Measurements from ENCODE around the gene B4GALNT3.

Gene B4GALNT3

GRCh38 chr12:541676-542324 lies 82.1 kb downstream of the B4GALNT3 start:
- H3K27ac ChIP-seq (ENCODE audit: low read length): no peak overlapping the region
- peaks cover 0 to 6% of the 10 kb centered on the region in 2 donors for H3K4me1 ChIP-seq (ENCODE audit: control insufficient read depth in 1 of 2, insufficient read depth in 2 of 2, low read length in 2 of 2)
- H3K36me3 ChIP-seq (ENCODE audit: control insufficient read depth in 1 of 2, insufficient read depth in 2 of 2, low read length in 2 of 2): no peaks in the 10 kb centered on the region
- H3K4me3 ChIP-seq (ENCODE audit: low read depth in 1 of 2, low read length in 2 of 2): no peak overlapping the region
- H3K9me3 ChIP-seq (ENCODE audit: control insufficient read depth in 1 of 2, low read length in 2 of 2): no peaks in the 10 kb centered on the region
- H3K27me3 ChIP-seq (ENCODE audit: low read depth, low read length): no peaks in the 10 kb centered on the region

GRCh38 chr12:542395-543113 lies 82.8 kb downstream of the B4GALNT3 start:
- peaks cover 0 to 11% of the 10 kb centered on the region in 2 donors for H3K4me1 ChIP-seq (ENCODE audit: control insufficient read depth in 1 of 2, insufficient read depth in 2 of 2, low read length in 2 of 2)
- no peak overlapping the region for H3K27ac ChIP-seq (ENCODE audit: low read length)

GRCh38 chr12:543114-543451 lies 83.3 kb downstream of the B4GALNT3 start:
- Histone ChIP-seq H3K36me3 (ENCODE audit: control insufficient read depth in 1 of 2, insufficient read depth in 2 of 2, low read length in 2 of 2) (no peaks in the 10 kb centered on the region), H3K4me3 (ENCODE audit: low read depth in 1 of 2, low read length in 2 of 2) (no peak overlapping the region), H3K27me3 (ENCODE audit: low read depth, low read length) (no peaks in the 10 kb centered on the region), H3K9me3 (ENCODE audit: control insufficient read depth in 1 of 2, low read length in 2 of 2) (no peaks in the 10 kb centered on the region), H3K27ac (ENCODE audit: low read length) (no peak overlapping the region), H3K4me1 (ENCODE audit: control insufficient read depth in 1 of 2, insufficient read depth in 2 of 2, low read length in 2 of 2) (peaks cover 0 to 11% of the 10 kb centered on the region in 2 donors)

More at GRCh38 chr12:542395-543113, 82.8 kb downstream of the B4GALNT3 start:
- H3K4me3 ChIP-seq (ENCODE audit: low read depth in 1 of 2, low read length in 2 of 2): no peak overlapping the region
- no peaks in the 10 kb centered on the region for H3K27me3 ChIP-seq (ENCODE audit: low read depth, low read length)
- H3K9me3 ChIP-seq (ENCODE audit: control insufficient read depth in 1 of 2, low read length in 2 of 2): no peaks in the 10 kb centered on the region
- H3K36me3 ChIP-seq (ENCODE audit: control insufficient read depth in 1 of 2, insufficient read depth in 2 of 2, low read length in 2 of 2): no peaks in the 10 kb centered on the region

DNA sequence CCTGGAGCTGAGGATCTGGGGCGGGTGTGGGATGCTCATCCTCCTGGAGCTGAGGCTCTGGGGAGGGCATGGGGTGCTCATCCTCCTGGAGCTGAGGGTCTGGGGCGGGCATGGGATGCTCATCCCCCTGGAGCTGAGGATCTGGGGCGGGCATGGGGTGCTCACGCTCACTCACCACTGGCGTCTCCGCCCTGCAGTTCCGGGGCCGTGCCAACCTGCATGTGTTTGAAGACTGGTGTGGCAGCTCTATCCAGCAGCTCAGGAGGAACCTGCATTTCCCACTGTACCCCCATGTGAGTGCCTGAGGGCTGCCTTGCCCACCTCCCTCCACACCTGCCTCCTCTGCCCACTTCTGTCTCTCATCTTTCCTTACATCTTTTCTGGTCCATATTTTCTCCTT lies 84.4 kb downstream of the B4GALNT3 start:
- Histone ChIP-seq H3K4me1 (ENCODE audit: control insufficient read depth in 1 of 2, insufficient read depth in 2 of 2, low read length in 2 of 2) (peaks cover 0 to 11% of the 10 kb centered on the region in 2 donors), H3K36me3 (ENCODE audit: control insufficient read depth in 1 of 2, insufficient read depth in 2 of 2, low read length in 2 of 2) (no peaks in the 10 kb centered on the region), H3K4me3 (ENCODE audit: low read depth in 1 of 2, low read length in 2 of 2) (no peak overlapping the region), H3K27ac (ENCODE audit: low read length) (no peak overlapping the region), H3K27me3 (ENCODE audit: low read depth, low read length) (no peaks in the 10 kb centered on the region), H3K9me3 (ENCODE audit: control insufficient read depth in 1 of 2, low read length in 2 of 2) (no peaks in the 10 kb centered on the region)

DNA sequence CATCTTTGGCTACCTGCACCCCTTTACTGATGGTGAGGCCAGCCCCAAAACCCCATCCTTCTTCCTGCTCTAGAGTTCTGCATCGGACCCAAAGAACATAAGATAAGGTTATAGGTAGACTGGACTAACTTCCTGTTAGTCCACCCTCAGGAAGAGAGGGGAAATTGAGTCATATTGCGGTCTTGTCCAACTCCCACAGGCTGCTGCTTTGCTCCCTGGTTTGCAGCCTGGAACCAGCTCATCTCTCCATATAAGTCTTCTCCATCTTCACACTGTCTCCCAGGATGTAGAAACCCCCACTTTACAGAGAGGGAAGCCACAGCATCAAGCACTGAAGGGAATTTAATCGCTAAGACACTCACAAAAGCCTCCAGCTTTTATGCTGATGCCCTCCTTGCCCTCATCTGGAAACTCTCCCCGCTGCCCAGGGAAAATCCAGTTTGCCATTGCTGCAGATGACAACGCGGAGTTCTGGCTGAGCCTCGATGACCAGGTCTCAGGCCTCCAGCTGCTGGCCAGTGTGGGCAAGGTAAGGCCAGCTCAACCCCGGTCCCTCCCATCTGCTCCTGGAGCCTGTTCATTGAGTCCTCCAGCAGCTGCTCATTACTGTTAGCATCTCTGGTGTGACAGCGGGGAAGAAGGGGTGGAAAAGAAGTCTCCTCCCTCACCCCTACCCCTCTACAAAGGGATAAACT lies 85.3 kb downstream of the B4GALNT3 start:
- Histone ChIP-seq H3K4me3 (ENCODE audit: low read depth in 1 of 2, low read length in 2 of 2) (no peak overlapping the region), H3K27ac (ENCODE audit: low read length) (no peak overlapping the region), H3K27me3 (ENCODE audit: low read depth, low read length) (no peaks in the 10 kb centered on the region), H3K9me3 (ENCODE audit: control insufficient read depth in 1 of 2, low read length in 2 of 2) (no peaks in the 10 kb centered on the region), H3K4me1 (ENCODE audit: control insufficient read depth in 1 of 2, insufficient read depth in 2 of 2, low read length in 2 of 2) (peaks cover 0 to 11% of the 10 kb centered on the region in 2 donors), H3K36me3 (ENCODE audit: control insufficient read depth in 1 of 2, insufficient read depth in 2 of 2, low read length in 2 of 2) (no peaks in the 10 kb centered on the region)

GRCh38 chr12:545835-546234 lies 86.1 kb downstream of the B4GALNT3 start:
- Histone ChIP-seq H3K4me3 (ENCODE audit: low read depth in 1 of 2, low read length in 2 of 2) (no peak overlapping the region), H3K27me3 (ENCODE audit: low read depth, low read length) (no peaks in the 10 kb centered on the region), H3K36me3 (ENCODE audit: control insufficient read depth in 1 of 2, insufficient read depth in 2 of 2, low read length in 2 of 2) (no peaks in the 10 kb centered on the region), H3K4me1 (ENCODE audit: control insufficient read depth in 1 of 2, insufficient read depth in 2 of 2, low read length in 2 of 2) (peaks cover 0 to 11% of the 10 kb centered on the region in 2 donors), H3K27ac (ENCODE audit: low read length) (no peak overlapping the region), H3K9me3 (ENCODE audit: control insufficient read depth in 1 of 2, low read length in 2 of 2) (no peaks in the 10 kb centered on the region)

DNA sequence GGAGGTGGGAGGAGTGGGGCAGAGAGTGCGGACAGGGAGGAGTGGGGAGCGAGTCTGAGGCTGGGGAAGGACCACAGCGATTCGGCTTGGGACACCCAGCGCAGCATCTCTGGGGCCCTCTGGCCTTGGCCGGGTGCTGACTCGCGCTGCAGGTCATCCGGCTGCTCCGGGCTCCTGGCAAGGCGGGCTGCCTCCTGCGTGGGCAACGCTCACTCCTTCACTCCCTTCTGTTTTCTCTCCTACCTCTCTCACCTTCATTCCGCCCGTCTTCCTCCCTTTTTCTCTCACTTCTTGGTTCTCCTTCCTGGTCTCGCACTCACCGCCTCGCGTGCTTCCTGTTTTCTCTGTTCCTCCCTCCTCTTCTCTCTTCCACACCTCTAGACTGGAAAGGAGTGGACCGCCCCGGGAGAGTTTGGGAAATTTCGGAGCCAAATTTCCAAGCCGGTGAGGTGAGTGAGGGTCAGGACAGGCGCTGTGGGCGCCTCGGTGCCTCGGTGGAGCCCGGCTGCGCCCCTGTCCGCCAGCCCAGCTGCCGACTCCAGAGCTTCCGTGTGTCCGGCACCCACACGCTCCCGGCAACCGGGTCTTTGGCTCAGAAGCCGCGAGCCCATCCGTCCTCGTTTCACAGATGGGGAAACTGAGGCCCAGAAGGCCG lies 86.7 kb downstream of the B4GALNT3 start:
- no peaks in the 10 kb centered on the region for H3K36me3 ChIP-seq (ENCODE audit: control insufficient read depth in 1 of 2, insufficient read depth in 2 of 2, low read length in 2 of 2)
- no peak overlapping the region for H3K27ac ChIP-seq (ENCODE audit: low read length)
- no peaks in the 10 kb centered on the region for H3K27me3 ChIP-seq (ENCODE audit: low read depth, low read length)
- no peak overlapping the region for H3K4me3 ChIP-seq (ENCODE audit: low read depth in 1 of 2, low read length in 2 of 2)
- peaks cover 0 to 11% of the 10 kb centered on the region in 2 donors for H3K4me1 ChIP-seq (ENCODE audit: control insufficient read depth in 1 of 2, insufficient read depth in 2 of 2, low read length in 2 of 2)
- H3K9me3 ChIP-seq (ENCODE audit: control insufficient read depth in 1 of 2, low read length in 2 of 2): no peaks in the 10 kb centered on the region

GRCh38 chr12:546920-547845 lies 87.4 kb downstream of the B4GALNT3 start:
- Histone ChIP-seq H3K4me1 (ENCODE audit: control insufficient read depth in 1 of 2, insufficient read depth in 2 of 2, low read length in 2 of 2) (peaks cover 0 to 11% of the 10 kb centered on the region in 2 donors), H3K27me3 (ENCODE audit: low read depth, low read length) (no peaks in the 10 kb centered on the region), H3K27ac (ENCODE audit: low read length) (no peak overlapping the region), H3K9me3 (ENCODE audit: control insufficient read depth in 1 of 2, low read length in 2 of 2) (no peaks in the 10 kb centered on the region), H3K36me3 (ENCODE audit: control insufficient read depth in 1 of 2, insufficient read depth in 2 of 2, low read length in 2 of 2) (no peaks in the 10 kb centered on the region), H3K4me3 (ENCODE audit: low read depth in 1 of 2, low read length in 2 of 2) (no peak overlapping the region)

DNA sequence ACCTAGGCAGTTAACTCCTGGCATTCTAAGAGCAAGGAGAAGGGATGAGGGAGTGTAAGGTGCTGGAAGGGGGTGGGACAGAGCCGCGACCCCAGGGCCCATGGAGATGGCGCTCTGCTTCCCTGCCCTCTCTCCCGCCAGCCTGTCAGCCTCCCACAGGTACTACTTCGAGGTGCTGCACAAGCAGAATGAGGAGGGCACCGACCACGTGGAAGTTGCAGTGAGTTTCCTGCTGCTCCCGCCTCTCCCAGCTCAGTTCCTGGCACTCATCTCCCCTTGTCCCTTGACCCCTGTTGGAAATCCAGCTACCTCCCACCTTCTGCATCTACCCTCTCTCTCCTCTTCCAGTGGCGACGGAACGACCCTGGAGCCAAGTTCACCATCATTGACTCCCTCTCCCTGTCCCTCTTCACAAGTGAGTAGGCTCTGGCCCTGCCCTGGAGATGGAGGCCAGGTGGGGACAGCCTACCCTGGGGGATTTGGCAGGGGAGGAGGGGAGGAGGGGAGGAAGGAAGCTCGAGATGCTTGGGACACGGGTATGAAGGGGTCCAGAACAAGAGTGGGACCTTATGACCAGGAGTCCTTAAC lies 88.2 kb downstream of the B4GALNT3 start:
- Histone ChIP-seq H3K27me3 (ENCODE audit: low read depth, low read length) (no peaks in the 10 kb centered on the region), H3K9me3 (ENCODE audit: control insufficient read depth in 1 of 2, low read length in 2 of 2) (no peaks in the 10 kb centered on the region), H3K36me3 (ENCODE audit: control insufficient read depth in 1 of 2, insufficient read depth in 2 of 2, low read length in 2 of 2) (no peaks in the 10 kb centered on the region), H3K4me3 (ENCODE audit: low read depth in 1 of 2, low read length in 2 of 2) (no peak overlapping the region), H3K27ac (ENCODE audit: low read length) (no peak overlapping the region), H3K4me1 (ENCODE audit: control insufficient read depth in 1 of 2, insufficient read depth in 2 of 2, low read length in 2 of 2) (peaks cover 5 to 18% of the 10 kb centered on the region in 2 donors)

DNA sequence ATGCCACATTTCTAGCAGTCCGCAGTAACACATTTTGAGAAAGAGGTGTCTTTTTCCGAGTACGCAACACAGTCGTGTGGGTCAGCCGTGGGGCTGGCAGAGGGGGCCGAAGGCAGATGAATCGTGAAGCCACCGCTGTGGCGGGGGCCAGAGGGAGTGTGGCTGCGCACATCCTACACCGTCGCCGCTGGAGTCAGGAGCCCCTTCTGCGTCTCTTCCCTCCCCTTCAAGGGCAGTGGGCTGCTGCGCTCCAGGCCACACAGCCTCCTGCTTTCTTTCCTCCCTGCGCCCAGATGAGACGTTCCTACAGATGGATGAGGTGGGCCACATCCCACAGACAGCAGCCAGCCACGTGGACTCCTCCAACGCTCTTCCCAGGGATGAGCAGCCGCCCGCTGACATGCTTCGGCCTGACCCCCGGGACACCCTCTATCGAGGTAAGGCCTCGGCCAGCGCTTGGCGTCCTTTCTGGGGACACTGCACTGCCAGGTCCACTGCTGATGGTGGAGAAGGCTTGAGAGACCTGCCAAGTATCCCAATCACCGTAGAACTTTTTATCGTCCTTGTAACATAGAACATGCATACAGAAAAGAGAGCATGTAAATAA lies 89.8 kb downstream of the B4GALNT3 start:
- no peaks in the 10 kb centered on the region for H3K9me3 ChIP-seq (ENCODE audit: control insufficient read depth in 1 of 2, low read length in 2 of 2)

More for the DNA sequence above, 89.8 kb downstream of the B4GALNT3 start:
- no peaks in the 10 kb centered on the region for H3K36me3 ChIP-seq (ENCODE audit: control insufficient read depth in 1 of 2, insufficient read depth in 2 of 2, low read length in 2 of 2)
- no peaks in the 10 kb centered on the region for H3K27me3 ChIP-seq (ENCODE audit: low read depth, low read length)
- H3K4me1 ChIP-seq (ENCODE audit: control insufficient read depth in 1 of 2, insufficient read depth in 2 of 2, low read length in 2 of 2): peaks cover 5 to 18% of the 10 kb centered on the region in 2 donors
- no peak overlapping the region for H3K4me3 ChIP-seq (ENCODE audit: low read depth in 1 of 2, low read length in 2 of 2)
- no peak overlapping the region for H3K27ac ChIP-seq (ENCODE audit: low read length)
